ENCODE results near the gene GLIS2. TPM values are rescaled to one million over a fixed set of nuclear protein-coding genes. Genes with fewer than 3 reads are reported as not detected.

Gene GLIS2
- polyA plus RNA-seq, 1 experiment = 2.2 TPM

DNA sequence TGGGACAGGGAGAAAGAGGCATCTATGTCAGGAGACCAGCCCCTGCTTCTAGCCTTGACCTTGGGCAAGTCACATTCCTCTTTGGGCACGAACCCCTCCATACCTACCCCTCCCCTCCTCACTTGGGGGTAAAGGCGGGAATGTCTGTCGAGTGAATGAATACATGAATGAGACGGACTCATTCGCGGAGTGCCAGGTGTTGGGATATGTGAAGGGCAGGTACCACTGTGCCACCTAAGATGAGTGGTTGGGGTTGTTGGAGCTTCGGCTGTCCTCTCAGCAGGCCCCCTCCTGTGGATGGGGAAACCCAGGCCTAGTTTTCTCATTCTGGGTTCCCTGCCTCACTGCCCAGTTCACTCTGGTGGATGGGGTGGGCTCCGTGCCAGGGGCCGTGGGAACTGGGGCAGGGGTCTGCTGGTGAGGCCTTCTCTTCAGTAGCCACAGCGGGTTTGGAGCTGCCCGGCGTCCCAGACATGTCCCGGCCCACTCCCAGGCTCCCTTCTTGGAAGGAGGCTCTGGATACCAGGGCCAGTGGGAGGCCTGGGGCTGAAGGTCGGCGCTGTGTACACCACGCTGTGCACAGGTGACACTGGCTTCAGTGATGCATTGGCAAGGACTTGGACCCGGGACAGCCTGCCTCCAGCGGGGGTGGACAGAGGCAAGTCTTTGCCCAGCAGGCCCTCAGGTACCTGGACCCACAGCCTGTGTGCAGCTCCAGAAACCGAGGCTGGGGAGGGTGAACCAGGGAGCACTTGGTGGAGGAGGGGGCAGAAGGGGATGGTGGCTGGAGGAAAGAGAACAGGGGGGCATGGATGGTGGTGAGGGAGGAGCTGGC, 5.6 kb downstream of the GLIS2 start:
- Histone ChIP-seq H3K9me3 (ENCODE audit: control insufficient read depth, insufficient read depth, low read length) (no peaks in the 10 kb centered on the region; the same call in 1 of the 2 replicates), H3K27ac (ENCODE audit: low read depth, low read length) (no peak overlapping the region), H3K27me3 (ENCODE audit: control insufficient read depth, insufficient read depth, low read length) (no peaks in the 10 kb centered on the region), H3K4me3 (ENCODE audit: low read depth, low read length) (no peak overlapping the region)
- ChIA-PET CTCF (interaction anchor here (0.7 kb wide), 1 partner anchor 121 kb away, joined by 3 read pairs; no protein-coding TSS in a partner anchor), POLR2A (no interaction called here)
- TF ChIP-seq, protein P1, sequence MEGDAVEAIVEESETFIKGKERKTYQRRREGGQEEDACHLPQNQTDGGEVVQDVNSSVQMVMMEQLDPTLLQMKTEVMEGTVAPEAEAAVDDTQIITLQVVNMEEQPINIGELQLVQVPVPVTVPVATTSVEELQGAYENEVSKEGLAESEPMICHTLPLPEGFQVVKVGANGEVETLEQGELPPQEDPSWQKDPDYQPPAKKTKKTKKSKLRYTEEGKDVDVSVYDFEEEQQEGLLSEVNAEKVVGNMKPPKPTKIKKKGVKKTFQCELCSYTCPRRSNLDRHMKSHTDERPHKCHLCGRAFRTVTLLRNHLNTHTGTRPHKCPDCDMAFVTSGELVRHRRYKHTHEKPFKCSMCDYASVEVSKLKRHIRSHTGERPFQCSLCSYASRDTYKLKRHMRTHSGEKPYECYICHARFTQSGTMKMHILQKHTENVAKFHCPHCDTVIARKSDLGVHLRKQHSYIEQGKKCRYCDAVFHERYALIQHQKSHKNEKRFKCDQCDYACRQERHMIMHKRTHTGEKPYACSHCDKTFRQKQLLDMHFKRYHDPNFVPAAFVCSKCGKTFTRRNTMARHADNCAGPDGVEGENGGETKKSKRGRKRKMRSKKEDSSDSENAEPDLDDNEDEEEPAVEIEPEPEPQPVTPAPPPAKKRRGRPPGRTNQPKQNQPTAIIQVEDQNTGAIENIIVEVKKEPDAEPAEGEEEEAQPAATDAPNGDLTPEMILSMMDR (IDR thresholded peaks at IDR 0.05; ENCODE audit: low read depth, low read length) = no peak
- no peak for DNase-seq (ENCODE audit: low read depth, low spot score)

DNA sequence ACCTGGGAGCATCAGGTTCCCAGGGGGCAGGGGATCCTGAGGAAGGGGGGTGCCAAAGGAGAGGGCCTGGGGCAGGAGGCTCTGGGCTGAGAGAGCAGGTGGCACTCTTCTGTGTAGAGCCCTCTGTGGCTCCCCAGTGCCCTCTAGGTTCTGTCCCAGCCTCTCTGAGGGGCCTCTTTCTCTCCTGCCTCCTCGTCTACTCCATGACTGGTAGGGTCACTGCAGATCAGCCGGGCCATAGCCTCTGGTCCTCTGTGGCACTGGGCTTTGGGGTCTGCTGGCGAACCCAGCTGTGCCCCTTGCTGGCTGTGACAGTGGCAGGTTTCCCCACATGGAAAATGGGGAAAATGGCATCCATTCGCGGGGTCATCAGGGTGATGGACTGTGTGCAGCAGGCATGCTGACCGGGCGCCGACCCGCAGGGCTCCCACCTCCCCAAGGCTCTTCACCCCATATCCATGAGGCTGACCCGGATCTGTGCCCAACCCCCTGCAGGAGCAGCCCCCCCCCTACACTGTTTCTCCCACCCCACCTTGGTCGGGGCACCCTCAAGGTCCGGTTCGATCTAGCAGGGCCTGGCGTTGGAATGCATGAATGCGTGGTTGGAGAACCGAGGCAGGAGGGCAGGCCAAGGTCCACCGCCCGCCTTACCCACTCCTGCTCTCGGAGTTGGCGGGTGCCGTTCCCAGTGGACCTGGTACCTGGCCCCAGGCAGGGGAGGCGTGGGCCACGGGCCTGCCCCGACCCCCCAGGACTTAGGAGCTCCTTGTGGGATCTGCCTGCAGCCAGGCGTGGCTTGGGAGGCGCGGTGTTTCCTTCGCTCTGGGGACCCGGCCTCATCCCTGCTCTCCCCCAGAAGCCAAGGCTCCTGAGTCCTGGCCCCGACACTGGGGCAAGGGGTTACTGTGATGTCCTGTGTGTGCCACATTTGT, 6.5 kb downstream of the GLIS2 start:
- Histone ChIP-seq H3K27ac (ENCODE audit: low read depth, low read length) (no peak overlapping the region), H3K9me3 (ENCODE audit: control insufficient read depth, insufficient read depth, low read length) (no peaks in the 10 kb centered on the region; the same call in 1 of the 2 replicates), H3K27me3 (ENCODE audit: control insufficient read depth, insufficient read depth, low read length) (no peaks in the 10 kb centered on the region), H3K4me3 (ENCODE audit: low read depth, low read length) (no peak overlapping the region)
- TF ChIP-seq, protein P1 (IDR thresholded peaks at IDR 0.05; ENCODE audit: low read depth, low read length) = no peak
- ChIA-PET CTCF (no interaction called here), POLR2A (no interaction called here)
- DNase-seq (ENCODE audit: low read depth, low spot score) = no peak

DNA sequence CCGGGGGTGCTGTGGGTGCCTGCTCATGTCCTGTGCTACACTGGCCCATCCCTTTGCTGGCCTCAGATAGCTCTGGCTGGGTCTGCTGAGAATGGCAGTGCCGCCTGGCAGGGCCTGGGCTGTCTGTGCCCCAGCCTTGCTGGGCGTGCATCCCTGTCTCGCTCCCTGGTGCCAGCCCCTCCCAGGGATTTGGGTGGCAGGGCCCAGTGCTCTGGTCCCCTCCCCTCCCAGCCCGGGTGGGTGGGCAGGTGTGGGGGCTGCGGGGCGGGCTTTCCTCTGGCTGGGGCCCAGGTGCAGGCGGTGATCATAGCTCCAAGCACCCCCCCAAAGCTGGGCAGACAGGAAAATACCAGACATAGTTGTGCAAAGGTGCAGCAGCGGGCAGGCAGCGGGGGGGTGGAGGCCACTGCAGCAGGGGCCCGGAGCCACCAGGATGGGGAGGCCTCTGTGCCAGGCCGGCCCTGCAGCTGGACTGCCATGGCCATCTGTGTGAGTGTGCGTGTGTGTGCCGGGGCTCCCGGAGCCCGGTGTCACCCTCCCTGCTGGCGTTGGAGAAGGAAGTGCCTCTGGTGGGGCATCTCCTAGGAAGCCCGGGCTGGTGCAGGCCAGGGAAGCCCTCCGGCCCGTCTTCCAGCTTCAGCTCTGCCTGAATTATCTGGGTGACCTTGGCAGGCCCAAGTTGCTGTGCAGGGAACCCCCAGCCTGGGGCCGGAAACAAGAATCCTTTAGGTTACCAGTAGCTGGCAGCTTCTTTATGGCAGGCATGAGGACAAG, 7.4 kb downstream of the GLIS2 start:
- H3K27me3 ChIP-seq (ENCODE audit: control insufficient read depth, insufficient read depth, low read length) = no peaks in the 10 kb centered on the region
- H3K9me3 ChIP-seq (ENCODE audit: control insufficient read depth, insufficient read depth, low read length) = no peaks in the 10 kb centered on the region; the same call in 1 of the 2 replicates
- ChIA-PET CTCF (interaction anchor here (1.3 kb wide), 1 partner anchor 13 kb away, joined by 3 read pairs; no protein-coding TSS in a partner anchor), POLR2A (interaction anchor here (0.5 to 1.1 kb wide), 2 partner anchors 50 to 124 kb away, joined by 3 read pairs; partner anchors contain the start of gene TFAP4)
- TF ChIP-seq, protein P1 (IDR thresholded peaks at IDR 0.05; ENCODE audit: low read depth, low read length) = no peak
- peak overlapping the region; percentile 57 for H3K27ac ChIP-seq (ENCODE audit: low read depth, low read length)
- DNase-seq (ENCODE audit: low read depth, low spot score) = no peak
- H3K4me3 ChIP-seq (ENCODE audit: low read depth, low read length) = no peak overlapping the region

DNA sequence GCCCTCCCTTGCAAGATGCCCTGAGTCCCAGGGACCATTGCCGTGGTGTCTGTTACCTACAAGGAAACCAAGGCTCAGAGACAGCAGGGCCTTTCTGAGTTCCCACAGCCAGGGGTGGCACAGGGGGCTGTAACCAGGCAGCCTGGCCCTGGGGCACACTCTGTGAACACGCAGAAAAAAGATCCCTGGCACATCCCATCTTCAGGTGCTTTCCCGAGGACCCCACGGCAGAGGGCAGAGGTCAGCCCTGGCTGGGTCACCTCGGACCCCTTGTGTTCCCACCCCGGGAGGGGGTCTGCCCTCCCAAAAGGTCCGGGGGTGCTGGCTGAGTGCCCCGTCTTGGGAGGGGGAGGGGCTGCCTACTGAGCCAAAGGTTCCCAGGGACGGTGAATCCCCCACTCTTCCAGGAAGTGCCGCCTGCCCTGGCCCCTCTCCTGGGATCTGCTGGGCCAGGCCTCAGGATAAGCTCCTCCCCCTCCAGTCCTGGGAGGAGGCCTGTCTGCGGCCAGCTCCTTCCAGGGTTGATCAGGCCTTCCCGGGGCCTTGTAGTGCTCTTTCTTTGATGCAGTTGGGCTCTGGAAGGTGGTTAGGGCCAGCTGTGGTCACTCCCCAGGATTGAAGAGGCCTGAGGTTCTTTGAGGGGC, 8.1 kb downstream of the GLIS2 start:
- ChIA-PET CTCF (interaction anchor here (0.6 to 1.3 kb wide), 4 partner anchors 14 to 91 kb away, joined by 3 to 4 read pairs (median 3); no protein-coding TSS in a partner anchor), POLR2A (interaction anchor here (0.5 to 1.1 kb wide), 2 partner anchors 51 to 125 kb away, joined by 3 read pairs; partner anchors contain the start of gene TFAP4)
- no peaks in the 10 kb centered on the region; the same call in 1 of the 2 replicates for H3K9me3 ChIP-seq (ENCODE audit: control insufficient read depth, insufficient read depth, low read length)
- peak overlapping the region; percentile 57 for H3K27ac ChIP-seq (ENCODE audit: low read depth, low read length)
- H3K4me3 ChIP-seq (ENCODE audit: low read depth, low read length) = no peak overlapping the region
- TF ChIP-seq, protein P1 (IDR thresholded peaks at IDR 0.05; ENCODE audit: low read depth, low read length) = no peak
- H3K27me3 ChIP-seq (ENCODE audit: control insufficient read depth, insufficient read depth, low read length) = no peaks in the 10 kb centered on the region
- DNase-seq (ENCODE audit: low read depth, low spot score) = no peak
